Keratinocyte (primary cell): Measurements from ENCODE around the gene A1BG. TPM values are rescaled to one million over a fixed set of nuclear protein-coding genes. Genes with fewer than 3 reads are reported as not detected.
A peak's percentile ranks its signal among the peaks of the same experiment; 100 is the strongest.

Experiments used
- DNase-seq: peaks from one replicate; pipeline ENCODE4 v3.0.0-alpha.2; 2011; ENCODE audit warnings: low read depth, missing footprints, low spot score
- FAIRE-seq: peaks from 2 replicates; lab custom pipeline; 2011; peaks lifted over from hg19 to GRCh38; lab: Jason Lieb, UNC
- H2AFZ ChIP-seq: 2 replicates; pipeline ENCODE4 v1.6.0; 2012; ENCODE audit warnings: low read length, control low read depth, inconsistent platforms; ENCODE audit not compliant: control insufficient read depth
- H3K27ac ChIP-seq: 2 replicates; pipeline ENCODE4 v1.5.1; 2011; ENCODE audit warnings: low read length; ENCODE audit not compliant: control insufficient read depth, insufficient read depth
- H3K27me3 ChIP-seq: 3 replicates; pipeline ENCODE4 v1.6.0; 2011; ENCODE audit warnings: low read length; ENCODE audit not compliant: control insufficient read depth, insufficient read depth; ENCODE audit errors: extremely low read depth
- H3K36me3 ChIP-seq, 2 experiments: 2 replicates in 1 of 2; 3 replicates in 1 of 2; pipeline ENCODE4 v1.5.1; 2011; ENCODE audit warnings: low read length in 2 of 2, mild to moderate bottlenecking in 1 of 2; ENCODE audit not compliant: control insufficient read depth in 2 of 2, insufficient read depth in 2 of 2; ENCODE audit errors: extremely low read depth in 1 of 2
- H3K4me1 ChIP-seq: 3 replicates; pipeline ENCODE4 v1.5.1; 2011; ENCODE audit warnings: low read length; ENCODE audit not compliant: control insufficient read depth, insufficient read depth; ENCODE audit errors: extremely low read depth
- H3K4me2 ChIP-seq: 3 replicates; pipeline ENCODE4 v1.6.0; 2011; ENCODE audit warnings: low read depth, low read length; ENCODE audit not compliant: control insufficient read depth, insufficient read depth; ENCODE audit errors: extremely low read depth
- H3K4me3 ChIP-seq, 3 experiments: fragments of 200-600 bp in 1 of 3; sonication (generic) in 1 of 3; 2 replicates in 2 of 3; 3 replicates in 1 of 3; pipeline ENCODE4 v1.5.1; 2011 to 2016; ENCODE audit warnings: low read length in 3 of 3, mild to moderate bottlenecking in 3 of 3, control low read depth in 2 of 3, inconsistent platforms in 1 of 3, low read depth in 1 of 3, mixed read lengths in 1 of 3, mixed run types in 1 of 3, moderate library complexity in 1 of 3; ENCODE audit not compliant: control insufficient read depth in 2 of 3, insufficient read depth in 2 of 3; ENCODE audit errors: extremely low read depth in 1 of 3
- H3K79me2 ChIP-seq: 2 replicates; pipeline ENCODE4 v1.6.0; 2012; ENCODE audit warnings: low read length; ENCODE audit not compliant: control insufficient read depth, insufficient read depth
- H3K9ac ChIP-seq: 3 replicates; pipeline ENCODE4 v1.6.0; 2011; ENCODE audit warnings: low read length; ENCODE audit not compliant: control insufficient read depth, insufficient read depth; ENCODE audit errors: extremely low read depth
- H3K9me1 ChIP-seq: 3 replicates; pipeline ENCODE4 v1.6.0; 2011; ENCODE audit warnings: low read length; ENCODE audit not compliant: control insufficient read depth, insufficient read depth; ENCODE audit errors: extremely low read depth
- H3K9me3 ChIP-seq: 2 replicates; pipeline ENCODE4 v1.5.1; 2012; ENCODE audit warnings: low read depth, low read length; ENCODE audit not compliant: control insufficient read depth
- H4K20me1 ChIP-seq: 3 replicates; pipeline ENCODE4 v1.6.0; 2011; ENCODE audit warnings: low read length; ENCODE audit not compliant: control insufficient read depth, insufficient read depth; ENCODE audit errors: extremely low read depth
- EZH2 ChIP-seq: IDR thresholded peaks from one replicate; pipeline ENCODE4 v1.6.1; 2012; ENCODE audit warnings: inconsistent platforms, mild to moderate bottlenecking, low read length, moderate library complexity
- dilution Hi-C: fragments of 300-500 bp; cut with MboI; formaldehyde crosslinking; loops from one replicate; pipeline ENCODE4 v1.7.0; 2020; ENCODE audit warnings: low sequenced_read_pairs; ENCODE audit not compliant: extremely low pct_ligation_motif_present
- polyA plus RNA-seq, 5 experiments: library from polyadenylated mRNA; depleted of rRNA in 3 of 5; stranded (reverse) in 3 of 5; stranded (forward) in 1 of 5; unstranded in 1 of 5; fragments of >200 nt; gene quantifications; 1 replicate in 1 of 5; 2 replicates in 3 of 5; 3 replicates in 1 of 5; pipeline versions ENCODE4 v1.2.1 to v1.2.3, GENCODE V29; 2011 to 2012; ENCODE audit warnings: missing spikeins in 2 of 5, low read depth in 1 of 5, low replicate concordance in 1 of 5
- TF ChIP-seq, protein P1 (sequence below), 3 experiments: IDR thresholded peaks in 1 of 3; conservative IDR thresholded peaks in 1 of 3; optimal IDR thresholded peaks in 1 of 3; 2 replicates in 2 of 3; 3 replicates in 1 of 3; pipeline versions ENCODE3 to v1.5.1; 2011; ENCODE audit warnings: low read length in 3 of 3, mild to moderate bottlenecking in 3 of 3, moderate library complexity in 2 of 3, control low read depth in 1 of 3, inconsistent platforms in 1 of 3; ENCODE audit not compliant: insufficient read depth in 2 of 3; ENCODE audit errors: extremely low read depth in 1 of 3

A1BG gene
- polyA plus RNA-seq, 1 donor (not counting 4 experiments of a cell fraction or from before 2014, with no cell fraction given), result 1.4 TPM

DNA sequence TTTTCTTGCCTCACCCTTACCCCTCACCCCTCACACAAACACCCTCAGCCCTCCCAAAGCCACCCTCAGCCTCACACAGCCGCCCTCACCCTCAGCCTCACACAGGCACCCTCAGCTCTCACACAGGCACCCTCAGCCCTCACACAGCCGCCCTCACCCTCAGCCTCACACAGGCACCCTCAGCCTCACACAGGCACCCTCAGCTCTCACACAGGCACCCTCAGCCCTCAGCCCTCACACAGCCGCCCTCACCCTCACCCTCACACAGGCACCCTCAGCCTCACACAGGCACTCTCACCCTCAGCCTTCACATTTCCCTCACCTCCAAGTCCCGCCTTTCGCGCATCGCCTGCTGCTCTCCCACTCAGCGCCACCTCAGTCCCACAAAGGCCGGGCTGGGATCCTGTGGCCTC is 26.8 kb downstream of the A1BG start:
- TF ChIP-seq EZH2, result no peak
- TF ChIP-seq, protein P1, sequence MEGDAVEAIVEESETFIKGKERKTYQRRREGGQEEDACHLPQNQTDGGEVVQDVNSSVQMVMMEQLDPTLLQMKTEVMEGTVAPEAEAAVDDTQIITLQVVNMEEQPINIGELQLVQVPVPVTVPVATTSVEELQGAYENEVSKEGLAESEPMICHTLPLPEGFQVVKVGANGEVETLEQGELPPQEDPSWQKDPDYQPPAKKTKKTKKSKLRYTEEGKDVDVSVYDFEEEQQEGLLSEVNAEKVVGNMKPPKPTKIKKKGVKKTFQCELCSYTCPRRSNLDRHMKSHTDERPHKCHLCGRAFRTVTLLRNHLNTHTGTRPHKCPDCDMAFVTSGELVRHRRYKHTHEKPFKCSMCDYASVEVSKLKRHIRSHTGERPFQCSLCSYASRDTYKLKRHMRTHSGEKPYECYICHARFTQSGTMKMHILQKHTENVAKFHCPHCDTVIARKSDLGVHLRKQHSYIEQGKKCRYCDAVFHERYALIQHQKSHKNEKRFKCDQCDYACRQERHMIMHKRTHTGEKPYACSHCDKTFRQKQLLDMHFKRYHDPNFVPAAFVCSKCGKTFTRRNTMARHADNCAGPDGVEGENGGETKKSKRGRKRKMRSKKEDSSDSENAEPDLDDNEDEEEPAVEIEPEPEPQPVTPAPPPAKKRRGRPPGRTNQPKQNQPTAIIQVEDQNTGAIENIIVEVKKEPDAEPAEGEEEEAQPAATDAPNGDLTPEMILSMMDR (optimal IDR thresholded peaks at IDR 0.05 in 1 of 3, IDR thresholded peaks at IDR 0.05 in 1 of 3, conservative IDR thresholded peaks at IDR 0.05 in 1 of 3; ENCODE audit: extremely low read depth in 1 of 3, insufficient read depth in 2 of 3, low read length in 3 of 3), result no peak
- Histone ChIP-seq H3K4me1 (peaks cover 28% of the 10 kb centered on the region), H3K79me2 (peaks cover 43% of the 10 kb centered on the region), H2AFZ (peak overlapping the region; percentile 100), H4K20me1 (no peaks in the 10 kb centered on the region), H3K9me3 (no peaks in the 10 kb centered on the region), H3K27ac (peak overlapping the region; percentile 85), H3K36me3 (peaks cover 5 to 8% of the 10 kb centered on the region in 2 experiments), H3K9me1 (peaks cover 2% of the 10 kb centered on the region), H3K9ac (peak overlapping the region; percentile 94), H3K4me3 (peak overlapping the region; percentile 82 to 86 (median 83)), H3K4me2 (peak overlapping the region; percentile 93), H3K27me3 (no peaks in the 10 kb centered on the region)
- no peak for DNase-seq
- no peak for FAIRE-seq
- dilution Hi-C loops, result no loop called here

DNA sequence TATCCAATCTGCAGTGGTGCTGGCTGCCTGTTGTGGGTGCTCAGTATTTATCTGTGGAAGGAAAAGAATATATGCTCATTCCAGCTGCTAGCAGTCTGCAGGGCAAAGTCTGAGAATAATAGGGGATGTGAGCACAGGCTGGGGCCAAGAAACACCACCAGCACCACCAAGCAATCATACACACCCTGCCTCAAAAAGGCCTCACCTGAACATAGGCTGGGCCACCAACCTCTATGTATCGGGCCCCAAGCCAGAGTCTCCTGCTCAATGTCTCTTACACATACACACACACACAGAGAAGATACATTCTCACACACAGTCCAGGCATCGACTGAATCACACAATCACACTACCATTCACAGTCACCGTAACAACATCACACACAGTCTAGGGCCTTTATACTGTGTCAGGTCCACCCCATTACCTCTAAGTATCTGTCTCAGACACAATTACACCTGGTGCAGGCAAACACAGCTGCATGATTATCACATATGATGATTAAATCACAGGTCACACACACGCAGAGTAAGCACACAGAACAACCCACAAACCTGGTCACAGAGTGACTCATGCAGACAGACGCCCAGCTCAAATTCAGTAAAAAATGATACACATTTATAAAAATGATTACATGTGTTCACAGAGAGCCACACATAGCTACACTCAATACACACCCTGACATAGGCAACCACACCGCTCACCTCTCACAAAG is 27.8 kb downstream of the A1BG start:
- peak overlapping the region; percentile 82 to 86 (median 83) for H3K4me3 ChIP-seq

More for the DNA sequence above, 27.8 kb downstream of the A1BG start:
- H3K79me2 ChIP-seq, result peaks cover 43% of the 10 kb centered on the region
- peaks cover 5 to 11% of the 10 kb centered on the region in 2 experiments for H3K36me3 ChIP-seq
- dilution Hi-C loops, result no loop called here
- peak overlapping the region; percentile 85 for H3K27ac ChIP-seq
- H3K9ac ChIP-seq, result peak overlapping the region; percentile 94
- no peak overlapping the region for H2AFZ ChIP-seq
- H3K9me3 ChIP-seq, result no peaks in the 10 kb centered on the region
- peaks cover 24% of the 10 kb centered on the region for H3K4me1 ChIP-seq
- TF ChIP-seq, protein P1 (optimal IDR thresholded peaks at IDR 0.05 in 1 of 3, IDR thresholded peaks at IDR 0.05 in 1 of 3, conservative IDR thresholded peaks at IDR 0.05 in 1 of 3; ENCODE audit: extremely low read depth in 1 of 3, insufficient read depth in 2 of 3, low read length in 3 of 3), result no peak
- no peak for TF ChIP-seq EZH2
- FAIRE-seq (no peak), DNase-seq (peak; percentile 65)
- H4K20me1 ChIP-seq, result no peaks in the 10 kb centered on the region
- H3K9me1 ChIP-seq, result peaks cover 2% of the 10 kb centered on the region
- peak overlapping the region; percentile 93 for H3K4me2 ChIP-seq
- H3K27me3 ChIP-seq, result no peaks in the 10 kb centered on the region
